OCI-LY1 (cell line): ENCODE results near the gene PITPNM3.

Experiments
- EZH2 ChIP-seq: fragments of 200-600 bp; sonication (generic), shearing (Covaris generic); IDR thresholded peaks from 2 replicates; pipeline ENCODE4 v1.8.0; 2017; ENCODE audit warnings: borderline replicate concordance, mixed run types, mild to moderate bottlenecking, antibody characterized with exemption, low read length, moderate library complexity, mixed read lengths
- TF ChIP-seq, protein P1 (sequence below): fragments of 200-600 bp; sonication (generic), shearing (Covaris generic); IDR thresholded peaks from 2 replicates; pipeline ENCODE4 v1.5.1; 2017; ENCODE audit warnings: mild to moderate bottlenecking, antibody characterized with exemption, low read length, moderate library complexity, mixed read lengths

DNA sequence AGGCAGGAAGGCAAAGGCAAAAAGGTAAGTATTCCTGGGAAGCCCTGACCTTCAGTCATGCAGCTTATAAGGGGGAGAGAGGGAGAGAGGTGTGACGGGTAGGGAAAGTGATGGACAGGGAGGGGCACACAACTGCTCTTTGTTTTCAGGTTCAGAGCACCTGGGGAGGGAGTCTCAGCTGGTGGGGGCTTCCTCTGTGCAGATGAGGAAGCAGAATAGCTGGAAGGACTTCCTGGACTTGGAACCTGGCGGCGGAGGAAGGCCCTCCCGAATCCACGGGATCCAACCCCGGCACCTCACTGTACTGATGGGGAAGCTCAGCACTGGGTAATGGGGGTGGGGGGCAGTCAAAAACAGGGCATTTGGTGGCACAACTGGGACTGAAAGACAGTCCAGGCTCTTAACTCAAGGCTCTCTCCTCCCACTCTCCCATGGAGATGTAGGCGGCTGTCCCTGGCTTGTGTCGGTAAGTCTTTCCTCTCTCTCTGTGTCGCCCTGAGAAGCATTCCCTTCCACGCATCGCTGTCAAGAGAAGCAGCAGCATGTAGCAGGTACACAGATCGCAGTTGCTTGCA is 11.9 kb upstream of the PITPNM3 start:
- TF ChIP-seq, protein P1, sequence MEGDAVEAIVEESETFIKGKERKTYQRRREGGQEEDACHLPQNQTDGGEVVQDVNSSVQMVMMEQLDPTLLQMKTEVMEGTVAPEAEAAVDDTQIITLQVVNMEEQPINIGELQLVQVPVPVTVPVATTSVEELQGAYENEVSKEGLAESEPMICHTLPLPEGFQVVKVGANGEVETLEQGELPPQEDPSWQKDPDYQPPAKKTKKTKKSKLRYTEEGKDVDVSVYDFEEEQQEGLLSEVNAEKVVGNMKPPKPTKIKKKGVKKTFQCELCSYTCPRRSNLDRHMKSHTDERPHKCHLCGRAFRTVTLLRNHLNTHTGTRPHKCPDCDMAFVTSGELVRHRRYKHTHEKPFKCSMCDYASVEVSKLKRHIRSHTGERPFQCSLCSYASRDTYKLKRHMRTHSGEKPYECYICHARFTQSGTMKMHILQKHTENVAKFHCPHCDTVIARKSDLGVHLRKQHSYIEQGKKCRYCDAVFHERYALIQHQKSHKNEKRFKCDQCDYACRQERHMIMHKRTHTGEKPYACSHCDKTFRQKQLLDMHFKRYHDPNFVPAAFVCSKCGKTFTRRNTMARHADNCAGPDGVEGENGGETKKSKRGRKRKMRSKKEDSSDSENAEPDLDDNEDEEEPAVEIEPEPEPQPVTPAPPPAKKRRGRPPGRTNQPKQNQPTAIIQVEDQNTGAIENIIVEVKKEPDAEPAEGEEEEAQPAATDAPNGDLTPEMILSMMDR = no peak
- no peak for TF ChIP-seq EZH2
